ENCODE measurements around the gene DSP.

GRCh38 chr6:7593229-7593628 lies 51.8 kb downstream of the DSP start:
- TF ChIP-seq HDAC6 (IDR thresholded peaks at IDR 0.05; ENCODE audit: unreplicated experiment) (no peak), JUND (IDR thresholded peaks at IDR 0.05; ENCODE audit: low read depth, low read length) (no peak), SMARCA5 (IDR thresholded peaks at IDR 0.05) (no peak), RAD21 (IDR thresholded peaks at IDR 0.05; ENCODE audit: insufficient read depth, low read depth, low read length) (no peak), MAX (IDR thresholded peaks at IDR 0.05; ENCODE audit: low read depth, low read length) (no peak), POLR2AphosphoS5 (IDR thresholded peaks at IDR 0.05; ENCODE audit: low read length) (no peak), SMC3 (IDR thresholded peaks at IDR 0.05; ENCODE audit: borderline replicate concordance, low read length) (no peak), NFYA (IDR thresholded peaks at IDR 0.05; ENCODE audit: borderline replicate concordance, low read depth, low read length) (no peak)
- TF ChIP-seq, protein P1, sequence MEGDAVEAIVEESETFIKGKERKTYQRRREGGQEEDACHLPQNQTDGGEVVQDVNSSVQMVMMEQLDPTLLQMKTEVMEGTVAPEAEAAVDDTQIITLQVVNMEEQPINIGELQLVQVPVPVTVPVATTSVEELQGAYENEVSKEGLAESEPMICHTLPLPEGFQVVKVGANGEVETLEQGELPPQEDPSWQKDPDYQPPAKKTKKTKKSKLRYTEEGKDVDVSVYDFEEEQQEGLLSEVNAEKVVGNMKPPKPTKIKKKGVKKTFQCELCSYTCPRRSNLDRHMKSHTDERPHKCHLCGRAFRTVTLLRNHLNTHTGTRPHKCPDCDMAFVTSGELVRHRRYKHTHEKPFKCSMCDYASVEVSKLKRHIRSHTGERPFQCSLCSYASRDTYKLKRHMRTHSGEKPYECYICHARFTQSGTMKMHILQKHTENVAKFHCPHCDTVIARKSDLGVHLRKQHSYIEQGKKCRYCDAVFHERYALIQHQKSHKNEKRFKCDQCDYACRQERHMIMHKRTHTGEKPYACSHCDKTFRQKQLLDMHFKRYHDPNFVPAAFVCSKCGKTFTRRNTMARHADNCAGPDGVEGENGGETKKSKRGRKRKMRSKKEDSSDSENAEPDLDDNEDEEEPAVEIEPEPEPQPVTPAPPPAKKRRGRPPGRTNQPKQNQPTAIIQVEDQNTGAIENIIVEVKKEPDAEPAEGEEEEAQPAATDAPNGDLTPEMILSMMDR (IDR thresholded peaks at IDR 0.05 in 2 of 3, conservative IDR thresholded peaks at IDR 0.05 in 1 of 3; ENCODE audit: control insufficient read depth in 2 of 3, extremely low read depth in 1 of 3, insufficient read depth in 1 of 3, low read depth in 3 of 3, low read length in 3 of 3) = no peak
